Cardiac muscle cell (in vitro differentiated cells and primary cell): Measurements from ENCODE around the gene ATRNL1. TPM values are rescaled to one million over a fixed set of nuclear protein-coding genes. Genes with fewer than 3 reads are reported as not detected.

Source experiments
- DNase-seq, 2 donors: peaks; one replicate each; pipeline versions ENCODE4 v3.0.0 to v3.0.0-alpha.2; 2010 to 2017; ENCODE audit warnings: low read depth in 1 of 2, low spot score in 1 of 2
- H3K27ac ChIP-seq: fragments of 200-600 bp; sonication (generic); 2 replicates; pipeline ENCODE4 v1.5.1; 2016
- H3K27me3 ChIP-seq: fragments of 200-600 bp; sonication (generic); 2 replicates; pipeline ENCODE4 v1.6.0; 2016; ENCODE audit warnings: control low read depth
- H3K36me3 ChIP-seq: fragments of 200-600 bp; sonication (generic); 2 replicates; pipeline ENCODE4 v1.5.1; 2016; ENCODE audit warnings: control low read depth
- H3K4me1 ChIP-seq: fragments of 200-600 bp; sonication (generic); 2 replicates; pipeline ENCODE4 v1.8.1; 2017; ENCODE audit warnings: low read depth, mild to moderate bottlenecking, mixed run types
- H3K4me3 ChIP-seq: fragments of 200-600 bp; sonication (generic); 2 replicates; pipeline ENCODE4 v1.5.1; 2016; ENCODE audit warnings: mild to moderate bottlenecking
- H3K9me3 ChIP-seq: fragments of 200-600 bp; sonication (generic); 2 replicates; pipeline ENCODE4 v1.5.1; 2017; ENCODE audit warnings: low read depth, mild to moderate bottlenecking, control low read depth
- CTCF ChIP-seq: IDR thresholded peaks from 2 replicates; pipeline ENCODE4 v1.5.1; 2012; ENCODE audit warnings: low read depth, mild to moderate bottlenecking, low read length
- polyA plus RNA-seq: library from polyadenylated mRNA; unstranded; fragments of >200 nt; fragmentation: Nextera tagmentation; extraction: Ambion mirVana; gene quantifications from 2 replicates; pipeline ENCODE4 v1.2.1, GENCODE V29; 2016
- total RNA-seq: library from RNA; depleted of rRNA; stranded (reverse); fragments of >200 nt; gene quantifications from 2 replicates; pipeline ENCODE4 v1.2.3, GENCODE V29; 2016

Gene ATRNL1
- total and polyA plus RNA-seq, 2 experiments from 2014 or later: 4.5 to 14.1 TPM

- Histone ChIP-seq H3K27me3 (no peaks in the 10 kb centered on the region), H3K36me3 (no peaks in the 10 kb centered on the region), H3K9me3 (no peaks in the 10 kb centered on the region), H3K4me3 (no peak overlapping the region), H3K27ac (no peak overlapping the region), H3K4me1 (no peaks in the 10 kb centered on the region)
- no peak for TF ChIP-seq CTCF
- no peak for DNase-seq
These were observed 786.4 kb downstream of the ATRNL1 start for GRCh38 chr10:115879372-115880089.

DNA sequence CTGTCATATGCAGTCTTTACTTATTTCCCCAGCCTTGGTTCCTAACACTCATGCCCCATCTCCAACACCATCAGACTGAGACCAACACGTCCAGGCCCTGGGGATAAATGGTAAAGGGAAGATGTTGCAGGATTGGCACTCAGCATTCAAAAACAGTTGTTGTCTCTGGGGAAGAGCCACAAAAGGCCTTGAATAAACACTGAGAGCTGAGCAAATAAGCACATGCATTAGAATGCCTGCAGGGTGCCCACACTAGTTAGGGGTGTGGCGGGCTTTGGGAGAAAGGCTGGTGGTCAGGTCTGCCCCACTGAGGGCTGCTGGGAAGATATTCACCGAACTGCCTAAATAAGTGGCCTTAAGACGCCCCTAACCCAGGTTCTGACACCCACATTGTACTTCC lies 788.9 kb downstream of the ATRNL1 start:
- no peak overlapping the region for H3K4me3 ChIP-seq
- H3K36me3 ChIP-seq: no peaks in the 10 kb centered on the region
- no peak overlapping the region for H3K27ac ChIP-seq
- no peaks in the 10 kb centered on the region for H3K4me1 ChIP-seq
- no peak for TF ChIP-seq CTCF
- H3K27me3 ChIP-seq: no peaks in the 10 kb centered on the region
- no peak for DNase-seq
- no peaks in the 10 kb centered on the region for H3K9me3 ChIP-seq

- Histone ChIP-seq H3K27ac (no peak overlapping the region), H3K27me3 (no peaks in the 10 kb centered on the region), H3K9me3 (no peaks in the 10 kb centered on the region), H3K4me1 (peaks cover 3% of the 10 kb centered on the region), H3K4me3 (no peak overlapping the region), H3K36me3 (no peaks in the 10 kb centered on the region)
- no peak for TF ChIP-seq CTCF
- DNase-seq: no peak
These were observed 790.2 kb downstream of the ATRNL1 start for GRCh38 chr10:115883372-115883771.

- Histone ChIP-seq H3K27ac (no peak overlapping the region), H3K27me3 (no peaks in the 10 kb centered on the region), H3K4me3 (no peak overlapping the region), H3K36me3 (no peaks in the 10 kb centered on the region), H3K9me3 (no peaks in the 10 kb centered on the region), H3K4me1 (peaks cover 9% of the 10 kb centered on the region)
- DNase-seq: no peak
- no peak for TF ChIP-seq CTCF
These were observed 791.2 kb downstream of the ATRNL1 start for GRCh38 chr10:115884331-115884730.

DNA sequence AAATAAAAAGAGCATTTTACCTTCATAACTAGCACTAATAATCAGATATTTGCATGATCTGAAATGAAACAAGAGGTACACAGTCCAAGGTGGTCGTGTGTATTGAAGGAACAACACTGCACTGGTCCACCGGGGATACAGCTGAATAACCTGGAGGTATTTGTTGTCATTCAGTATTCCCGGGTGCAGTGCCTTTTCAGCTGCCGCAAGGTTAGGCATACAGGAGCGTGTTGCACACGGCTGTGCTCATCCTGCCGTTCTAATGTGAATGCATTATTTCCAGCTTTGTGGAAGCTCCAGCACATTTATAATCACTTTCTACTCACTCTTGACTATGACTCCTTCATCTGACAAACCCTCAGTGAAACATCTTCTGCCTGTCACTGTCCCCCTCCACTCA lies 802.0 kb downstream of the ATRNL1 start:
- no peak for TF ChIP-seq CTCF
- Histone ChIP-seq H3K4me1 (no peaks in the 10 kb centered on the region), H3K4me3 (no peak overlapping the region), H3K27me3 (no peaks in the 10 kb centered on the region), H3K9me3 (no peaks in the 10 kb centered on the region), H3K36me3 (no peaks in the 10 kb centered on the region), H3K27ac (no peak overlapping the region)
- DNase-seq: no peak
